Measurements from ENCODE around the gene SLC26A3. TPM values are rescaled to one million over a fixed set of nuclear protein-coding genes. Genes with fewer than 3 reads are reported as not detected.

SLC26A3 gene
- polyA plus RNA-seq, 1 experiment: not detected

- TF ChIP-seq CTCF (IDR thresholded peaks at IDR 0.05; ENCODE audit: insufficient read depth, low read depth, low read length): no peak
- no peak for DNase-seq (ENCODE audit: low read depth)
- ChIA-PET CTCF (interaction anchor here (0.6 kb wide), 1 partner anchor 15 kb away, joined by 4 read pairs; no protein-coding TSS in a partner anchor), POLR2A (no interaction called here)
- Histone ChIP-seq H3K27me3 (ENCODE audit: control insufficient read depth, insufficient read depth, low read length) (no peaks in the 10 kb centered on the region; the same call in 1 of the 2 replicates), H3K4me3 (ENCODE audit: low read depth, low read length) (no peak overlapping the region), H3K36me3 (ENCODE audit: control insufficient read depth, insufficient read depth, low read length) (no peaks in the 10 kb centered on the region)
Observed at GRCh38 chr7:107788216-107788615, 14.8 kb downstream of the SLC26A3 start.

DNA sequence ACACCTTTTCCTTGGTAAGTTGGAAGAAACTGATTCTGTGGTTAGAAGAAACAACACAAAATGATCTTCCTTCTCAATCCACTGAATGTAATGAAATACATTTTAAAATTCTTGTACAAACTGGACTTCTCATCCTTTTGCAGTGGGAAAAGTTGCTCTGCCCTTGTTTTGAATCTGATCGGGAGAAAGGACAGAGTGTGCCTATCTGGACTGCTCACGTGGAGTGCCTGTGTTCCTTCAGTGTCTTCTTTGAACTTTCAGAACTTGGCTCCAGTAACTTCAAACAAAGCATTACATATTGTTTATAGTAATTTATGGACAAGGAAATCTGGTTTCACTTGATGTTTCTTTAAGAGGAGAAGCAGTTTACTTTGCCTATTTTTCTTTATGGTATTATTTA, 17.1 kb downstream of the SLC26A3 start:
- DNase-seq (ENCODE audit: low read depth): no peak
- Histone ChIP-seq H3K27me3 (ENCODE audit: control insufficient read depth, insufficient read depth, low read length) (no peaks in the 10 kb centered on the region; the same call in 1 of the 2 replicates), H3K4me3 (ENCODE audit: low read depth, low read length) (no peak overlapping the region), H3K36me3 (ENCODE audit: control insufficient read depth, insufficient read depth, low read length) (no peaks in the 10 kb centered on the region)
- ChIA-PET CTCF (no interaction called here), POLR2A (no interaction called here)
- TF ChIP-seq CTCF (IDR thresholded peaks at IDR 0.05; ENCODE audit: insufficient read depth, low read depth, low read length): no peak

- DNase-seq (ENCODE audit: low read depth): no peak
- no peak for TF ChIP-seq CTCF (IDR thresholded peaks at IDR 0.05; ENCODE audit: insufficient read depth, low read depth, low read length)
- ChIA-PET POLR2A (no interaction called here), CTCF (interaction anchor here (0.6 kb wide), 1 partner anchor 35 kb away, joined by 3 read pairs; no protein-coding TSS in a partner anchor)
- no peaks in the 10 kb centered on the region for H3K36me3 ChIP-seq (ENCODE audit: control insufficient read depth, insufficient read depth, low read length)
- no peaks in the 10 kb centered on the region for H3K27me3 ChIP-seq (ENCODE audit: control insufficient read depth, insufficient read depth, low read length)
- H3K4me3 ChIP-seq (ENCODE audit: low read depth, low read length): no peak overlapping the region
Observed at GRCh38 chr7:107785170-107785569, 17.9 kb downstream of the SLC26A3 start.

- no peaks in the 10 kb centered on the region for H3K27me3 ChIP-seq (ENCODE audit: control insufficient read depth, insufficient read depth, low read length)
- H3K4me3 ChIP-seq (ENCODE audit: low read depth, low read length): no peak overlapping the region
- DNase-seq (ENCODE audit: low read depth): no peak
- ChIA-PET POLR2A (no interaction called here), CTCF (no interaction called here)
- H3K36me3 ChIP-seq (ENCODE audit: control insufficient read depth, insufficient read depth, low read length): no peaks in the 10 kb centered on the region
- no peak for TF ChIP-seq CTCF (IDR thresholded peaks at IDR 0.05; ENCODE audit: insufficient read depth, low read depth, low read length)
Observed at GRCh38 chr7:107783648-107784047, 19.4 kb downstream of the SLC26A3 start.

DNA sequence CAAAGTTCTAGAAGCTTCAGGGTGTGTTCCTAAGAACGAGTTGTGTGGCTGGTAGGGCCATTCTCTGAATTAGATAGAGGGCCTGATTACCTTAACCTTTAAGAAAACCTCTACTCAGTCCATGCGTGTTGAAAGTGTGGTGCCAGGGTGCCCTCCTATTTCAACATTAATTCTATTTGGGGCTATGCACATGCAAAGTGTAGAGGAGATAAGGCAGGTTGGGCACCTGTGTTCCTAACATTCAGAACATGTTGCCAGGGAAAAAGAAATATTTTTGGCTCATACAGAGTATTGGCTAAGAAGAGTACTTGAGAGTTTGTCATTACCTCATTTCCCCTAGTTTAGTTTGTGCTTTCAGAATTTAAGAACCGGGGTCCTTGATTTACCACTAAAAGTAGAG, 20.6 kb downstream of the SLC26A3 start:
- Histone ChIP-seq H3K4me3 (ENCODE audit: low read depth, low read length) (no peak overlapping the region), H3K36me3 (ENCODE audit: control insufficient read depth, insufficient read depth, low read length) (no peaks in the 10 kb centered on the region), H3K27me3 (ENCODE audit: control insufficient read depth, insufficient read depth, low read length) (no peaks in the 10 kb centered on the region)
- ChIA-PET CTCF (no interaction called here), POLR2A (no interaction called here)
- TF ChIP-seq CTCF (IDR thresholded peaks at IDR 0.05; ENCODE audit: insufficient read depth, low read depth, low read length): no peak
- no peak for DNase-seq (ENCODE audit: low read depth)
